Posterior cingulate gyrus (tissue), 11 donors: ENCODE results near the gene NR3C2.

ENCODE experiments used
- DNase-seq, 10 donors: peaks; one replicate each; pipeline versions ENCODE4 v3.0.0 to v3.0.0-alpha.2; 2020 to 2021; ENCODE audit warnings: mixed read lengths in 3 of 10
- intact Hi-C: fragments of 100-400 bp; cut with DNase I; formaldehyde crosslinking; loops from one replicate; pipeline ENCODE4 v1.15.1; 2023

The NR3C2 gene

DNA sequence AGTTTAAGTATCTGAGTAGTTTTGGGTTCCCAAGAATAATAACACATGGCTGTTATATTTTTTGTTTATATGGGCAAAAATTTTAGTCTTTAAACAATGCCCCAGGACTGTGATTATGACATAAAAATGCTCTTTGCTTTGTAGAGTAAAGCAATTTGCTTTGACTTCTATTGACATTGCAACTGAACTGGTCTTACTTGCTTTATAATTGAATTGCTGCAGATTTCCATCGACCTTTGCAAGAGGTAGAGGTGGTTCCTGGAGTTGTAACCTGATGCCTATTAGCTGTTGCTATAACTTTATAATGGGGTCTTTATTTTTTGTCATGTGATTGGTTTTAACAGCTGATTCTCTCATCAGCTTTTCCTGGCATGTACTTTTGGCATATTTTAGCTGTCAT lies 407.4 kb downstream of the NR3C2 start:
- intact Hi-C loops: no loop called here
- DNase-seq: no peak

DNA sequence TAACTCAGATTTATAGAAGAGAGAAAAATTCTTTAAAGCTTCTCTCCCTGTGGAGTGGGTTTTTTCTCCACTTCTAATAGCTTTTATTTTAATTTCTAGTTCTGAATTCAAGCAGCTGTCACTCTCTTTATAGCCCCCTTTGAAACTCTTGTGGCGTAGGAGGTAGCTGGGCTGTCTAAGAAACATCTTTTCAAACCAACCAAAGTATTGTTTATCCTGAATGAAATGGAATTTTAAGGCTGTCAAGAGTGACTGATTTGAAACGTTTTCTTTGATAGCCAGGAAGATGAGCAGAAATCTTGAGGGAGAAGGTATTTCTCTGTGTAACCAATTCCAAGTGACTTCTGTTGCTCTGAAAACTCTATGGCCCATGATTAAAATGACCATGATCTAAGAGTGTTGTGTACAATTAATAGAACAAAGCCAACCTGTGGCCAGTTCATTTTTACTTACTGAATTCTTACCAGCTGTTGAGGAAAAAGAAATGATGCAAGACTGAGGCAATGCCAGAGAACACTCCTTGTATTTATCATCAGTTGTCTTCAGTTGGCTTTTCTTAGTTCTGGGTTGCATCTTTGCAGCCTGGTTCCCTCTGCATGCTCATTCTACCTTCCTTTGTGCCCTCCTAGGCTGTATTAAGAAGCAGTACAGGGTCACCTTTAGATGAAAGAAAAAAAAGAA lies 411.9 kb downstream of the NR3C2 start:
- no peak for DNase-seq
- intact Hi-C loops: no loop called here

DNA sequence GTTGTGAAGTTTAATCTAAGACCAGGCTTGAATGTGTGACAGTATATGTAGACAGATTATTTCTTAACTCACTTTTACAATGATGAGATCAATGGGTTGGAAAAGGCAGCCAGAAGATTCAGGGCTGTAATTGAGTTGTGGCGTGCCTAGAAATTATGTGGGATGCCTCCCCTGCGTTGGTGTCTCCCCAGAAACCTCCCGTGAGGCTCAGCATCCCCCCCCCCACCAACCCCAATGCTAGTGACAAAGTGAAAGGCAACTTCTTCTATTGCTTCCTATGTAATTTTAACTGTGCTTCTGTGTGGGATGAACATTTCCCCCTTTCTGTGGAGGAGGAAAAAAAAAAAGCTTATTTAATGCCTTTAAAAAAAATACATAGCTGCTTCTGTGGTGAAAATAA lies 412.4 kb downstream of the NR3C2 start:
- intact Hi-C loops: no loop called here
- DNase-seq: no peak
